ENCODE results near the gene GGTLC2. TPM values are rescaled to one million over a fixed set of nuclear protein-coding genes. Genes with fewer than 3 reads are reported as not detected.
A peak's percentile ranks its signal among the peaks of the same experiment; 100 is the strongest.

The GGTLC2 gene
- total RNA-seq, 4 donors from 2014 or later: not detected

GRCh38 chr22:22687638-22688500 lies 43.5 kb downstream of the GGTLC2 start:
- H3K36me3 ChIP-seq: no peaks in the 10 kb centered on the region
- TF ChIP-seq POLR2AphosphoS5 (IDR thresholded peaks at IDR 0.05) (no peak), POLR2A (IDR thresholded peaks at IDR 0.05) (no peak), CTCF (IDR thresholded peaks at IDR 0.05) (peak; percentile 45 to 80 (median 59)), EP300 (IDR thresholded peaks at IDR 0.05; ENCODE audit: low read depth) (no peak)
- H3K4me1 ChIP-seq: peaks cover 3 to 15% (median 7%) of the 10 kb centered on the region in 4 donors
- H3K27me3 ChIP-seq: no peaks in the 10 kb centered on the region
- intact Hi-C loops (cut with DNase I; ENCODE audit: low total_unique reads): no loop called here
- no peaks in the 10 kb centered on the region for H3K9me3 ChIP-seq
- in situ Hi-C loops (cut with MboI; ENCODE audit: low pct_ligation_motif_present in 1 of 4, low pct_unique_long_range_greater_than_20kb in 1 of 4, low sequenced_read_pairs in 3 of 4): no loop called here
- no peak overlapping the region for H3K27ac ChIP-seq
- 77 to 78% methylated on average over 3 to 4 of the region's 4 CpGs for WGBS, 2 donors (ENCODE audit: low coverage in 1 of 2)
- peak; percentile 34 for DNase-seq
- no peak overlapping the region for H3K4me3 ChIP-seq

- Histone ChIP-seq H3K27me3 (no peaks in the 10 kb centered on the region), H3K4me3 (no peak overlapping the region), H3K36me3 (no peaks in the 10 kb centered on the region), H3K4me1 (peaks cover 2 to 15% (median 4%) of the 10 kb centered on the region in 4 donors), H3K9me3 (no peaks in the 10 kb centered on the region), H3K27ac (no peak overlapping the region)
- 83 to 100% methylated on average over 1 to 4 of the region's 4 CpGs for WGBS, 2 donors (ENCODE audit: low coverage in 1 of 2)
- no peak for DNase-seq
- intact Hi-C loops (cut with DNase I; ENCODE audit: low total_unique reads): no loop called here
- TF ChIP-seq CTCF (IDR thresholded peaks at IDR 0.05) (no peak), POLR2A (IDR thresholded peaks at IDR 0.05) (no peak), POLR2AphosphoS5 (IDR thresholded peaks at IDR 0.05) (no peak)
- in situ Hi-C loops (cut with MboI; ENCODE audit: low pct_ligation_motif_present in 1 of 4, low pct_unique_long_range_greater_than_20kb in 1 of 4, low sequenced_read_pairs in 3 of 4): no loop called here
Measured at GRCh38 chr22:22689621-22690345, 45.4 kb downstream of the GGTLC2 start.

- intact Hi-C loops (cut with DNase I; ENCODE audit: low total_unique reads) (no loop called here), in situ Hi-C loops (cut with MboI; ENCODE audit: low pct_ligation_motif_present in 1 of 4, low pct_unique_long_range_greater_than_20kb in 1 of 4, low sequenced_read_pairs in 3 of 4) (no loop called here)
- TF ChIP-seq POLR2AphosphoS5 (IDR thresholded peaks at IDR 0.05): no peak
- no peak for TF ChIP-seq EP300 (IDR thresholded peaks at IDR 0.05; ENCODE audit: low read depth)
- no peak for TF ChIP-seq CTCF (IDR thresholded peaks at IDR 0.05)
- no peak for TF ChIP-seq POLR2A (IDR thresholded peaks at IDR 0.05)
- no peaks in the 10 kb centered on the region for H3K27me3 ChIP-seq
- 81 to 85% methylated on average over 3 to 5 of the region's 5 CpGs for WGBS, 2 donors (ENCODE audit: low coverage in 1 of 2)
- peaks cover 0 to 13% (median 4%) of the 10 kb centered on the region in 4 donors for H3K4me1 ChIP-seq
- H3K27ac ChIP-seq: no peak overlapping the region
- DNase-seq: no peak
- no peaks in the 10 kb centered on the region for H3K9me3 ChIP-seq
- no peaks in the 10 kb centered on the region for H3K36me3 ChIP-seq
- no peak overlapping the region for H3K4me3 ChIP-seq
Measured at GRCh38 chr22:22691055-22691454, 46.6 kb downstream of the GGTLC2 start.

All from transverse colon (tissue), 4 donors.